NCI-H2029 (cell line): ENCODE results near the gene TNFSF10.

ENCODE experiments used
- DNase-seq: peaks from one replicate; lab custom pipeline; 2025; lab: John Stamatoyannopoulos, UW

Gene TNFSF10

GRCh38 chr3:172516318-172517214, 6.7 kb downstream of the TNFSF10 start:
- no peak for DNase-seq

- DNase-seq = no peak
Observed at GRCh38 chr3:172515130-172515918, 7.9 kb downstream of the TNFSF10 start.

- no peak for DNase-seq
Observed at GRCh38 chr3:172514678-172515077, 8.6 kb downstream of the TNFSF10 start.

- DNase-seq = no peak
Observed at GRCh38 chr3:172513488-172513887, 9.7 kb downstream of the TNFSF10 start.

GRCh38 chr3:172511783-172512762, 11.2 kb downstream of the TNFSF10 start:
- DNase-seq = no peak

GRCh38 chr3:172506094-172506493, 17.1 kb downstream of the TNFSF10 start:
- DNase-seq = no peak

GRCh38 chr3:172501540-172501939, 21.7 kb downstream of the TNFSF10 start:
- no peak for DNase-seq

- peak; percentile 19 for DNase-seq
Observed at GRCh38 chr3:172490198-172490669, 33.0 kb downstream of the TNFSF10 start.

GRCh38 chr3:172478116-172478515, 45.1 kb downstream of the TNFSF10 start:
- DNase-seq = no peak

- DNase-seq = no peak
Observed at GRCh38 chr3:172476347-172476746, 46.9 kb downstream of the TNFSF10 start.

GRCh38 chr3:172475703-172476102, 47.5 kb downstream of the TNFSF10 start:
- no peak for DNase-seq

- no peak for DNase-seq
Observed at GRCh38 chr3:172471903-172472302, 51.3 kb downstream of the TNFSF10 start.

GRCh38 chr3:172470588-172470987, 52.6 kb downstream of the TNFSF10 start:
- DNase-seq = no peak

GRCh38 chr3:172467170-172467824, 55.9 kb downstream of the TNFSF10 start:
- DNase-seq = no peak

GRCh38 chr3:172466553-172467130, 56.6 kb downstream of the TNFSF10 start:
- DNase-seq = no peak

GRCh38 chr3:172465281-172465680, 57.9 kb downstream of the TNFSF10 start:
- DNase-seq = no peak

- no peak for DNase-seq
Observed at GRCh38 chr3:172464306-172464705, 58.9 kb downstream of the TNFSF10 start.

GRCh38 chr3:172461530-172462138, 61.6 kb downstream of the TNFSF10 start:
- peak; percentile 31 for DNase-seq

- no peak for DNase-seq
Observed at GRCh38 chr3:172456404-172456803, 66.8 kb downstream of the TNFSF10 start.
